ENCODE results near the gene RTKN2. TPM values are rescaled to one million over a fixed set of nuclear protein-coding genes. Genes with fewer than 3 reads are reported as not detected.
A peak's percentile ranks its signal among the peaks of the same experiment; 100 is the strongest.

The RTKN2 gene
- total and polyA plus RNA-seq, 10 of the 15 experiments (the other 5 are each of a cell fraction or from before 2014, with no cell fraction given): 0.10 TPM; not detected in 9

DNA sequence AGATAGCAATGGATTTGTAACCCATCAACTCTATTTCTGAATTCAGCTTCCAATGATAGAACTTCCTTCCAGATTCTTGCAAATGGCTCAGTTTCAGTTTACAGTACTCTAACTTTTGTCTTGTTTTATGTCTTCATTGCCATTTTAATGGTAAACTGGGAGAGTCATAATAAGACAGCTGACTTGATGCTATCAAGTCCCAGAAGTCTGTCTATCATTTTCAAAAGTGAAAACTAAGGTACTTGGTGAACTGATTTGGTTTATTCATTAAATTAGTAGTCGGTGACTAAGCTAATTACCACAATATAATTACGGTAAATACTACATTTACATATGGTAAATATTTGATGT lies 25.0 kb downstream of the RTKN2 start:
- peak; percentile 65 for ATAC-seq
- no peaks in the 10 kb centered on the region; the same call in 1 of the 2 replicates for H3K79me2 ChIP-seq (ENCODE audit: control insufficient read depth, insufficient read depth, low read length)
- peak overlapping the region; percentile 63 for H3K9ac ChIP-seq (ENCODE audit: control insufficient read depth, insufficient read depth, low read length)
- no peaks in the 10 kb centered on the region; the same call in 2 of the 3 replicates for H3K9me3 ChIP-seq (replicated peaks; ENCODE audit: control insufficient read depth, insufficient read depth, low read length)
- ChIA-PET CTCF (interaction anchor here (1.0 to 9.0 kb wide), 16 partner anchors 9 to 493 kb away, joined by 3 to 278 read pairs (median 6); partner anchors contain the start of gene ARID5B), POLR2A (no interaction called here), SMC1A (ENCODE audit: uncharacterized antibody, unreplicated experiment) (interaction anchor here (0.7 to 8.5 kb wide), 14 partner anchors 26 to 492 kb away, joined by 3 to 195 read pairs (median 5); partner anchors contain the start of gene ARID5B), RAD21 (ENCODE audit: unreplicated experiment) (interaction anchor here (0.8 to 3.9 kb wide), 13 partner anchors 11 to 492 kb away, joined by 3 to 116 read pairs (median 4); partner anchors contain the start of gene ARID5B)
- WGBS (ENCODE audit: insufficient coverage, insufficient replicate concordance, low lambda C conversion rate, missing lambda C conversion rate): 0% methylated on average over 2 of the region's 2 CpGs
- FAIRE-seq: peak; percentile 98
- in situ Hi-C loops (cut with MboI): loop anchor here (5.0 kb wide), 2 partner anchors 196 to 346 kb away; no protein-coding TSS in a partner anchor
- H2AFZ ChIP-seq (ENCODE audit: control insufficient read depth, low read depth, low read length): peak overlapping the region; percentile 66
- H3K27ac ChIP-seq (ENCODE audit: control insufficient read depth, insufficient read depth): peak overlapping the region; percentile 83
- H3K36me3 ChIP-seq (ENCODE audit: control insufficient read depth in 2 of 2, insufficient read depth in 2 of 2, low read length in 1 of 2): no peaks in the 10 kb centered on the region
- DNase-seq (ENCODE audit: low read depth, low spot score): no peak
- H3K4me1 ChIP-seq (ENCODE audit: control insufficient read depth, insufficient read depth, low read length): peaks cover 12% of the 10 kb centered on the region; the same call in 1 of the 2 replicates
- TF ChIP-seq LARP7 (IDR thresholded peaks at IDR 0.05): no peak
- TF ChIP-seq ZBED1 (IDR thresholded peaks at IDR 0.05; ENCODE audit: borderline replicate concordance): no peak; the same call in 1 of the 2 replicates
- TF ChIP-seq TCF3 (IDR thresholded peaks at IDR 0.05; ENCODE audit: borderline replicate concordance, insufficient read depth, low read depth, low read length): no peak
- no peak for TF ChIP-seq BRCA1 (IDR thresholded peaks at IDR 0.05; ENCODE audit: low read depth, low read length)
- TF ChIP-seq PAX8 (IDR thresholded peaks at IDR 0.05): no peak
- no peak for TF ChIP-seq CBFB (IDR thresholded peaks at IDR 0.05; ENCODE audit: low read depth)
- TF ChIP-seq SIX5 (IDR thresholded peaks at IDR 0.05; ENCODE audit: low read depth, low read length, severe bottlenecking): no peak
- TF ChIP-seq, protein P1, sequence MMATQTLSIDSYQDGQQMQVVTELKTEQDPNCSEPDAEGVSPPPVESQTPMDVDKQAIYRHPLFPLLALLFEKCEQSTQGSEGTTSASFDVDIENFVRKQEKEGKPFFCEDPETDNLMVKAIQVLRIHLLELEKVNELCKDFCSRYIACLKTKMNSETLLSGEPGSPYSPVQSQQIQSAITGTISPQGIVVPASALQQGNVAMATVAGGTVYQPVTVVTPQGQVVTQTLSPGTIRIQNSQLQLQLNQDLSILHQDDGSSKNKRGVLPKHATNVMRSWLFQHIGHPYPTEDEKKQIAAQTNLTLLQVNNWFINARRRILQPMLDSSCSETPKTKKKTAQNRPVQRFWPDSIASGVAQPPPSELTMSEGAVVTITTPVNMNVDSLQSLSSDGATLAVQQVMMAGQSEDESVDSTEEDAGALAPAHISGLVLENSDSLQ (IDR thresholded peaks at IDR 0.05): peak; percentile 47
- 0 out of 2 replicates have a peak, but pooled peaks have one; percentile 6 for TF ChIP-seq GABPA (IDR thresholded peaks at IDR 0.05; ENCODE audit: low read depth)
- TF ChIP-seq HDAC6 (IDR thresholded peaks at IDR 0.05; ENCODE audit: unreplicated experiment): no peak
- H3K27me3 ChIP-seq (replicated peaks in 1 of 2; ENCODE audit: control insufficient read depth in 2 of 2, insufficient read depth in 2 of 2, low read length in 1 of 2): no peaks in the 10 kb centered on the region
- intact Hi-C loops (cut with micrococcal nuclease; ENCODE audit: unreplicated experiment): loop anchor here (1.0 to 10.0 kb wide), 3 partner anchors 61 to 959 kb away; no protein-coding TSS in a partner anchor
- peak overlapping the region; percentile 90 for H3K4me2 ChIP-seq (ENCODE audit: control insufficient read depth, insufficient read depth)
- TSS peak; percentile 91 for BruUV-seq (replicated peaks)
- peak overlapping the region; percentile 48 for H3K4me3 ChIP-seq
- H4K20me1 ChIP-seq (ENCODE audit: control insufficient read depth, insufficient read depth): no peaks in the 10 kb centered on the region
